Esophagus muscularis mucosa (tissue), 4 donors: ENCODE data around the gene FAM32A. TPM values are rescaled to one million over a fixed set of nuclear protein-coding genes. Genes with fewer than 3 reads are reported as not detected.

Source experiments
- DNase-seq: peaks from one replicate; pipeline ENCODE4 v3.0.0-alpha.2; 2017; ENCODE audit errors: extremely low spot score
- H3K27ac ChIP-seq, 4 donors: fragments of 200-600 bp; sonication (generic); replicated peaks in 1 of 4; 1 replicate in 3 of 4; 2 replicates in 1 of 4; pipeline ENCODE4 v1.5.1; 2016 to 2019; ENCODE audit warnings: mild to moderate bottlenecking in 1 of 4
- H3K27me3 ChIP-seq, 4 donors: fragments of 200-600 bp; sonication (generic); one replicate each; pipeline versions ENCODE4 v1.5.1 to v1.6.0; 2016 to 2019
- H3K36me3 ChIP-seq, 4 donors: fragments of 200-600 bp; sonication (generic); one replicate each; pipeline ENCODE4 v1.5.1; 2016 to 2019
- H3K4me1 ChIP-seq, 4 donors: fragments of 200-600 bp; sonication (generic); one replicate each; pipeline ENCODE4 v1.5.1; 2016 to 2019
- H3K4me3 ChIP-seq, 4 donors: fragments of 200-600 bp; sonication (generic); 1 replicate in 2 of 4; 2 replicates in 2 of 4; pipeline ENCODE4 v1.5.1; 2016 to 2019; ENCODE audit warnings: mild to moderate bottlenecking in 4 of 4, moderate library complexity in 1 of 4
- H3K9me3 ChIP-seq, 4 donors: fragments of 200-600 bp; sonication (generic); 1 replicate in 3 of 4; 2 replicates in 1 of 4; pipeline ENCODE4 v1.5.1; 2016 to 2019
- CTCF ChIP-seq, 3 experiments: fragments of 200-600 bp in 2 of 3; fragments of 450-650 bp in 1 of 3; sonication (generic) in 2 of 3; IDR thresholded peaks; one replicate each; pipeline ENCODE4 v1.5.1; 2017 to 2019; ENCODE audit warnings: antibody characterized with exemption in 3 of 3, mild to moderate bottlenecking in 2 of 3, moderate library complexity in 1 of 3
- EP300 ChIP-seq: sonication (generic); formaldehyde crosslinking; IDR thresholded peaks from one replicate; pipeline ENCODE4 v1.6.1; 2017; ENCODE audit warnings: antibody characterized with exemption
- POLR2A ChIP-seq: fragments of 450-650 bp; IDR thresholded peaks from one replicate; pipeline ENCODE4 v1.6.1; 2017; ENCODE audit warnings: antibody characterized with exemption, moderate library complexity, mild to moderate bottlenecking, low read depth
- POLR2AphosphoS5 ChIP-seq, 2 donors: sonication (generic); formaldehyde crosslinking; IDR thresholded peaks; one replicate each; pipeline ENCODE4 v1.6.1; 2017; ENCODE audit warnings: antibody characterized with exemption in 2 of 2
- WGBS: methylation state at CpG from one replicate; pipeline ENCODE4 v1.1.5; 2018; 5-methylcytosine and 5-hydroxymethylcytosine counted together
- intact Hi-C: fragments of 100-400 bp; cut with DNase I; formaldehyde crosslinking; loops from one replicate; pipeline ENCODE4 v1.15.1; 2023
- total RNA-seq, 4 donors: library from RNA; depleted of rRNA; stranded (reverse); fragments of >200 nt; gene quantifications; one replicate each; pipeline versions ENCODE4 v1.1.0 to v1.2.1, GENCODE V29; 2016

Gene FAM32A
- total RNA-seq, 4 donors from 2014 or later, result 83.5 to 104 (median 103) TPM

DNA sequence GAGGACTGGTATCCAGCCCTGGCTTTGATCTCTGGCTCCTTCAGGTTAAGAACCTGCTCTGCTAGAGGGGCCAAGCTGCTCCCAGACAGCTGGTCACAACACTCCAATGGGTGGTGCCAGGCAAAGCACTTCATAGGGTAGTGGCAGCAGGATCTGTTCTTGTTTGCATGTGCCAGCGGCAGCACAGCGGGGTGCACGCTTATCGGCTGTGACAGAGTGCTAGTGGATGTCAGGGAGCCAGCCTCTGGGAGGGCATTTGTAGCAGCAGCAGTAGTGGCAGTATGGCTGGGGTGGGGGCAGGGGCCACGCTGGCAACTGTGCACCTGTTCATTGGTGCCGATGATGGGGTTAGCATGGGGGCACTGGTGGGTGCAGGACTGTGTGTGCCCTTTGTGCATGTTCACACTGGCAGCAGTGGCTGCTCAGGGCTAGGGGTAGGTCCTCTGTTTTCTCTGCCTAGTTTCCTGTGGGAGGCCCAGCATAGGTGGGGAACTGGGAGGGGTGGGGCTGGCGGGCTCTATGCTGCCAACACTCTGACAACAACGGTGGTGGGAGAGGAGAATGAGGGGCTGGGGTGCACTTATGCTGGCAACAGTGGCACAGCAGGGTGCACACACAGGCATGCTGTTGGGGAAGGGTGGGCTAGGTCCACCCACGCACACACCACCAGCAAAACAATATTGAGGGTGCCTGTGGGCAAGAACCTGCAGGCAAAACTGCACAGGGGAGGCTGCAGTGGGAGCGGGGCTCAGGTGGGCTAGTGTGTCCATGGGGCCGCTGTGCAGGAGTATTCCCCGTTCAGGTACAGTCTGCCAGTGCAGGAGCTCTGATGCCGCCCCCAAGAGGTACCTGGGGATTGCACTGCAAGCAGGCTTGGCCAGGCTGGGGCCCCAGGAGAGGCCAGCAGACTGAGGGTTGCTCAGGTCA is 31.8 kb downstream of the FAM32A start:
- WGBS, result 97% methylated on average over 8 of the region's 13 CpGs
- Histone ChIP-seq H3K27ac (no peak overlapping the region), H3K4me3 (no peak overlapping the region), H3K36me3 (peaks cover 28 to 88% (median 68%) of the 10 kb centered on the region in 4 donors), H3K27me3 (no peaks in the 10 kb centered on the region), H3K4me1 (peaks cover 0 to 12% (median 7%) of the 10 kb centered on the region in 4 donors), H3K9me3 (peaks cover 0 to 27% (median 24%) of the 10 kb centered on the region in 4 donors)
- DNase-seq, result no peak
- intact Hi-C loops, result no loop called here
- no peak for TF ChIP-seq EP300
- no peak for TF ChIP-seq CTCF (IDR thresholded peaks at IDR 0.05)
- no peak for TF ChIP-seq POLR2AphosphoS5 (IDR thresholded peaks at IDR 0.05)
- no peak for TF ChIP-seq POLR2A

DNA sequence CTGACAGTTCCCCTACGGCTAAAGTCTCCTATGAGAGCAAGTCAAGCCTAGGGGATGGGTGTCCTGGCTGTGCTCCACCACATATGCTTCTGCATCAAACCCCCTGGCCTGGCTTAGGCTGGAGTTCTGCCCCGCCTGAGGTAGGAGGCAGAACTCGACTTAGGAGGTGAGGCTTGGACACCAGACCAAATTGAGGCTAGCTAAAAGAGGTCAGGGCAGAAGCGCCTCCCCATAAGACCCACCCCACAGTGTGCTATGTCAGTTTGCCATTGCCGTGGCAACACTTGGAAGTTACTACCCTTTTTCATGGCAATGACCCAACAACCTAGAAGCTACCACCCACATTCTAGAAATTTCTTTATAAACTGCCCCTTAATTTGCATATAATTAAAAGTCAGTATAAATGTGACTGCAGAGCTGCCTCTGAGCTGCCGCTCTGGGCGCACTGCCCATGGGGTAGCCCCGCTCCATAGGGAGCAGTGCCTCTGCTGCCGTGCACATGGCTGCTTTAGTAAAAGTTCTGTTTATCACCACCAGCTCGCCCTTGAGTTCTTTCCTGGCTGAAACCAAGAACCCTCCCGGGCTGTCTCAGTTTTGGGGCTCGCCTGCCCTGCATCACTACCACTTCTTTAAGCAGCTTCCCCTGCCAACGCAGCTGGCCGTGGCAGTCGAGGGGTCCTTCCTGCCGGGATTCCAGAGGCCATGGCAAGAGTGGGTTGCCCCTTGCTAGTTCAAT is 32.7 kb downstream of the FAM32A start:
- H3K36me3 ChIP-seq, result peaks cover 34 to 90% (median 74%) of the 10 kb centered on the region in 4 donors
- 88% methylated on average over 16 of the region's 16 CpGs for WGBS
- no peak overlapping the region for H3K27ac ChIP-seq
- DNase-seq, result no peak
- intact Hi-C loops, result no loop called here
- peaks cover 0 to 12% (median 7%) of the 10 kb centered on the region in 4 donors for H3K4me1 ChIP-seq
- H3K4me3 ChIP-seq, result no peak overlapping the region
- H3K9me3 ChIP-seq, result peaks cover 0 to 35% (median 28%) of the 10 kb centered on the region in 4 donors
- no peaks in the 10 kb centered on the region for H3K27me3 ChIP-seq
- no peak for TF ChIP-seq POLR2AphosphoS5 (IDR thresholded peaks at IDR 0.05)
- no peak for TF ChIP-seq CTCF (IDR thresholded peaks at IDR 0.05)
- TF ChIP-seq POLR2A, result no peak
- no peak for TF ChIP-seq EP300

- peaks cover 43 to 94% (median 78%) of the 10 kb centered on the region in 4 donors for H3K36me3 ChIP-seq
- peaks cover 0 to 35% (median 28%) of the 10 kb centered on the region in 4 donors for H3K9me3 ChIP-seq
- H3K4me3 ChIP-seq, result no peak overlapping the region
- intact Hi-C loops, result no loop called here
- no peaks in the 10 kb centered on the region for H3K27me3 ChIP-seq
- H3K4me1 ChIP-seq, result peaks cover 0 to 12% (median 7%) of the 10 kb centered on the region in 4 donors
- no peak for TF ChIP-seq CTCF (IDR thresholded peaks at IDR 0.05)
- TF ChIP-seq EP300, result no peak
- no peak for TF ChIP-seq POLR2AphosphoS5 (IDR thresholded peaks at IDR 0.05)
- no peak for TF ChIP-seq POLR2A
- no peak overlapping the region for H3K27ac ChIP-seq
- 86% methylated on average over 2 of the region's 2 CpGs for WGBS
- DNase-seq, result no peak
These were observed 33.6 kb downstream of the FAM32A start for GRCh38 chr19:16218851-16219250.

DNA sequence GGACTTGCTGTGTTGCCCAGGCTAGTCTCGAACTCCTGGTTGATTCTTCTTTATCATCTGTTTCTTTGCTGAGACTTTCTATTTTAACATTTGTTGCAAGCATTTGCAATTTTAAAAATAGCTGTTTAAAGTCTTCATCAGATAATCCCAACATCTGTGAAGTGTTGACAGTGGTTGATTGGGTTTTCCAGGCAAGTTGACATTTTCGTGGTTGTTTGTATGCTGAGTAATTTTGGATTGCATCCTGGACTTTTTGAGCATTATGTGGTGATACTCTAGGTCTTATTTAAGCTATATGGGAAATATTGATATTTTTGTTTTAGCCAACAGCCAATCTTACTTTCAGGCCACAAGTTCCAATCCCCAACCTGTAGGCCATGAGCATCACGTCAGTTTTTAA is 37.6 kb downstream of the FAM32A start:
- peaks cover 66 to 100% (median 89%) of the 10 kb centered on the region in 4 donors for H3K36me3 ChIP-seq

GRCh38 chr19:16223746-16224145 is 38.5 kb downstream of the FAM32A start:
- TF ChIP-seq POLR2AphosphoS5 (IDR thresholded peaks at IDR 0.05), result no peak
- no peak for TF ChIP-seq POLR2A
- no peak for TF ChIP-seq EP300
- no peak for TF ChIP-seq CTCF (IDR thresholded peaks at IDR 0.05)
- Histone ChIP-seq H3K9me3 (peaks cover 0 to 35% (median 28%) of the 10 kb centered on the region in 4 donors), H3K36me3 (peaks cover 71 to 100% (median 94%) of the 10 kb centered on the region in 4 donors), H3K4me3 (no peak overlapping the region), H3K4me1 (no peaks in the 10 kb centered on the region), H3K27ac (no peak overlapping the region), H3K27me3 (no peaks in the 10 kb centered on the region)
- DNase-seq, result no peak
- intact Hi-C loops, result no loop called here
- WGBS, result 92% methylated on average over 12 of the region's 15 CpGs

More for the DNA sequence above, 37.6 kb downstream of the FAM32A start:
- TF ChIP-seq POLR2AphosphoS5 (IDR thresholded peaks at IDR 0.05), result no peak
- Histone ChIP-seq H3K9me3 (peaks cover 0 to 35% (median 28%) of the 10 kb centered on the region in 4 donors), H3K4me3 (no peak overlapping the region), H3K27me3 (no peaks in the 10 kb centered on the region), H3K4me1 (no peaks in the 10 kb centered on the region), H3K27ac (no peak overlapping the region)
- no peak for DNase-seq
- intact Hi-C loops, result no loop called here
- 98% methylated on average over 3 of the region's 3 CpGs for WGBS
